Stimulated activated naive CD4-positive, alpha-beta T cell (primary cell): ENCODE results near the gene PHF23.
A peak's percentile ranks its signal among the peaks of the same experiment; 100 is the strongest.

Experiments
- DNase-seq, 6 experiments: peaks; one replicate each; lab custom pipeline; 2025; lab: John Stamatoyannopoulos, UW

The PHF23 gene

DNA sequence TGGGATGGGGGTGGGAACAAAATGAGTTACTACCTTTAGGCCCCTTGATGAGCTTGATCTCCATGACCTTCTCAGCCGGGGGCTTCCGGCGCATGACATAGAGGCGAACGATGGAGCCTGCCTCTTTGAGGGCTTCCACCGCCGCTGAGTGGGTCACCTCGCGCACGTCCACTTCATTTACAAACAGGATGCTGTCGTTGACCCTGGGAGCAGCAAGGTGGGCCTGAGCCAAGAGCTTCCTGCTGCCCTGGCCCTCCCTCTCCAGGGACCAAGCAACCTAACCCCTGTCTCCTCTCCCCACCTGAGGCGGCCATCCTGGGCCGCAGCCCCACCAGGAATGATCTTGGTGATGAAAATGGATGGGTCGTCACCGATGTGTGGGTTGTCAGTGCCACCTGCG is 35.9 kb downstream of the PHF23 start:
- no peak for DNase-seq

DNA sequence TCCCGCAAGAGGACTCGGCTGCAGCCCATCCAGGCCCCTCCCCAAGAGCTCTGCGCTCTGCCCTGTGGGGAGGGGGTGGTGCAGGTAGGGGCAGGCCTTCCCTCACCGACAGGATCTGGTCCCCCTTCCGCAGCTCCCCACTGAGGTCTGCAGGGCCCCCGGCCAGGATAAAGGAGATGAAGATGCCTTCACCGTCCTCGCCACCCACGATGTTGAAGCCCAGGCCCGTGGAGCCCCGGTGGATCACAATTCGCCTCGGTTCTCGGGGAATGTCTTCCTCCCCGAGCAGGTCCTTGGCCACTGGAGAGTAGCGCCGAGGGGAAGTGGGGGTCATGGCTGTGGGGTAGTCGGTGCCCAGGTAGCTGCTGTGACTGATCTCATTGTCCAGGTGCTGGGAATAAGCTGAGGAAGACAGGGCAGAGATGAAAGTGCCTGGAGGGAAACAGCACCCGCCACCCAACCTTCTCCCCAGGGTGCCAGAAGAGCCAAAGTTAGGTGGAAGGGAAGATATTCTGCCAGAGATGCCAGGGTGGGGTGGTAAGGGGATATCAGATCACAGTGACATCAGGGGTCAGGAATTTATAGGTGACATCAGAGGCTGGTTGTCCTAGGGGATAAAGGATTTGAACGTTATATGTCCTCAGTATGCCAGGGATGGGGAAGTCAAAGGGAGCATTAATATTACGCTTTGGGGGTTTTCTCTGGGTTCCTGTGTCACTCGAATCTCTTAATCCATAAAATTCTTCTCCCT is 42.4 kb downstream of the PHF23 start:
- DNase-seq = no peak

DNA sequence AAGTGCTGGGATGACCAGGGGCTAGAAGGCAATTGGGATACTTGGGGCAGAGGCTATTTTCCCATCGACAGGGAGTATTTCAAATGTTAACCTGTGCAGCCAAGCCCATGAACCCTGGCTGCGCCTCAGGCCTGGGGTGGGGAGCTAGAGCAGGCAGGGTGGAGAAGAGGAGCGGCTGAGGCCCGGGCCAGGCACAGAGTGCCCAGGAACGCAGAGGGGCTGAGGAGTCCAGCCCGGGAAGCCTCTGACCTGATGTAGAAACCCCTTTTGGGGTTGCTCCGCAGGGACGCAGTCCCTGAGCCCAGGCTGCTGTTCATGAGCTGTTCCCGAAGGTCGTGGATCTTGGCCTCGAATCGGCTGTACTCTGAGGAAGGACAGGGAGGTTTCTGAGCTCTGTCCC is 43.3 kb downstream of the PHF23 start:
- no peak for DNase-seq

DNA sequence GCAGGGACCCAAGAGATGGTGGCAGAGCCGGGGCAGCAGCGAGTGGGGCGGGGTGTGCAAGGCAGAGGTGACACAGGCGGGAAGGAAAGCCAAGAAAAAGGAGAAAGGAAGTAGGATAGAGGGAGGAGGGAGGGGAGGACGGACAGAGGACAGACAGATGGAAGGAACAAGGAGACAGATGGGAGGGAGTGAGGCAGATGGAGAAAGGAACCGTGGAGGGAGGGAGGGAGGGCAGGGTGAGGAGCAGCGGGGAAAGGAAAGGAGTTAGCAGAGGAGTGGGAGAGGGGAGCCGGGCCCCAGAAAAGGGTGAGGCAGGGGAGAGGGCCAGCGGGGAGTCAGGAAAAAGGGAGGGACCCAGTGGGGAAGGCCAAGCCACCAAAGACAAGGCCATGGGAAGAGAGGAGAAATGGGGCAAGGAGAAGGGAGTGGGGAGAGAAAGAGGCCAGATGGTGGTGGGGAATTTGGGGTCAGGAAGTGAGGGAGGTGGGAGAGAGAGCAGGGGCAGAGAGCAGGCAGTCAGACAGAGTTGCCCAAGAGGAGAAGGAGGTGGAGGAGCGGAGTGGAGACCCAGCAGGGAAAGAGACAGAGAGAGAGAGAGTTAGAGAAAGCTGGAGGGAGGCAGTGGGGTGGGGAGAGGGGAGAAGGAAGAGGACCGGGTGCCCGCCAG is 46.9 kb downstream of the PHF23 start:
- no peak for DNase-seq

DNA sequence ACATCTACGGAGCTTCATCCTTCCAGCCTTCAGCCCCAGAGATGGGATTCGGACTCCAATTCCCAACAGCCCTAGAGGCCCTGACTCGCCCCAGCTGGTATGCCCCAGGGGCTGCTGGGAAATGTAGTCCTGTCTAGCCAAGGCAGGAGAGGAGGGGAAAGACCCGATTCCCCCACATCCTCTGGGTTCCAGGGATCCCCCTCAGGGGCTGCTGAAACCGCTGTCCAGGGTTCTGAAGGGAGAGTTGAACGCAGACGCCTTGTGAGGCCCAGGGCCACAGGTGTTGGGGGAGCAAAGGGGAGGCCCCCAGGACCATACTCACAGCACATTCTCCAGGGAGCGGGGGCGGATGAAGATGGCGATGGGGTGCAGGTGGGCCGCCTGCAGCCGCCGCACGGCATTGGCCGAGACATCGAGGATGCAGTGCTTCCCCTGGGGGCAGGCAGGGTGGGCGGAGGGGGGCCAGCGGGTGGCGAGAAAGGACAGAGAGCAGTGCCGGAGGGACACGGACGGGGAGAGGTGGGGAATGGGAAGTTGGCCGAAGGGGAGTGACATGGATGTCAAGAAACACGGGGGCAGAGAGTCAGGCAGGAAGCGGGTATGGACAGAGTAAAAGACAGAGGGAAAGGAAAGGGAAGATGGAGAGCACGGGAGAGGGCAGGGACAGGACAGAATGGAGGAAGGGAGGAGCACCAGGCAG is 47.5 kb downstream of the PHF23 start:
- DNase-seq = peak in 1 of 6 experiments; percentile 11

DNA sequence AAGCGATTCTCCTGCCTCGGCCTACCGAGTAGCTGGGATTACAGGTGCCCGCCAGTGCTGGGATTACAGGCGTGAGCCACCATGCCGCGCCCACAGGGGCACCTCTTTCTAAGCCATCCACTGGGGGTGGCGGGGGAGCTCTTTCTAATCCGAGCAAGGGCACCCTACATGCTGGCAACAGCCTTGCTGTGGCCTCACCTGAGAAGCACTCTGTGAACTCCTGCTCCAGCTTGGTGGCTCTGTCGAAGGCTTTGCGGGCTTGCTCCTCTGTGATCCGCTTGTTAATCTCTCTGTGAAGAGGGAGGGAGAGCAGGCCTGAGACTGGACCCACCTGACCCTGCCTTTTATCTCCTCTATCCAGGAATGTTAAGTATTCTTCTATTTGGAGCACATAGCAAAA is 48.2 kb downstream of the PHF23 start:
- DNase-seq = no peak

DNA sequence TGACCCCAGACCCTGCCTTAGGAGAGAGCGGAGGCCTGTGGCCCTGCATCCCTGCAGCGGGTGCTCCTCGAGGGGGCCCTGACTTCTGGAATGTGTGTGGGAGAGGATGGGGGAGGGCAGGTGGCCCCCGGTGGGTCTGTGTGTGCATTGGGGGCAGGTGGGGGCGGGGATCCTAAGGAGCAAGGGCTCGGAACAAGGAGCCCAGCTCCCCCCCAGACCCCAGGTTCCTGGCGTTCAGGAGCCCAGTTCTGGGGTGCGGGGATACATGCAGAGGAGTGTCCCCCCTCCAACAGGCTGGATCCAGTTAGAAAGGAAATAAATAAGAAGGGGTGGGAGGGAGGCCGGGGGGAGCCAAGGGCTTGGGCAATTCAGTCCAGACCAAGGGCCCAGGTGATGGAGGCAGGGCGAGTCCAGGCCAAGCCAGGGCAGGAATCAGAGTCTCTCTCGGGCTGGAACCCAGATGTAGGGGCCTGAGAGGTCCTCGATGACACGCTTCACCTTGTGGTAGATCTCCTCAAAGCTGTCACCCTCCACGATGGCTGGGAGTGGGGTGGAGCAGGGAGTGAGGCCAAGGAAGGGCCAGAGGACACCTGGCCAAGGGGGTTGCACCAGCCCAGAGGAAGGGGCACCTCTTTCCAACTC is 48.9 kb downstream of the PHF23 start:
- DNase-seq = no peak

DNA sequence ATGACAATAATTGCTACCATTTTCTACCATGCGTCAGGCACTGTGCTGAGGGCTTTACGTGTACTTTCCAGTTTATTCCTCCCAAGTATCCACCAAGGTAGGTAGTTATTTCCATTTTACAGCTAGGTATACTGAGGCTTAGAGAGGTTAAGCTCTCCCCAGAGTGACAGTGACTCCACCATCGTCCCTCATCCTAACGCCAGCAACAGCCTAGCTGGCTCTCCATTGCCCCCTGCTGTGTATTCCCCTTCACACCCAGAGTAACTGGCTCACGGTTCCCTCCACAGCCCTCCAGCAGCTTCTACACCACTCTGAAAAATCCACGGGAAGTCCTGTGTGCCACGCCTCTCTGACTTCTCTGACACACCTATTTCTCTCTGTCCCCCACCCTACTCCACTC is 53.0 kb downstream of the PHF23 start:
- no peak for DNase-seq
